Gastrocnemius medialis (tissue), 4 donors: ENCODE measurements around the gene MSLN. TPM values are rescaled to one million over a fixed set of nuclear protein-coding genes. Genes with fewer than 3 reads are reported as not detected.

Source experiments
- ATAC-seq, 2 donors: fragments of 150-250 bp; one replicate each; pipeline ENCODE4 v1.9.1; 2016
- DNase-seq, 2 donors: peaks; one replicate each; pipeline ENCODE4 v3.0.0-alpha.2; 2019
- H3K27ac ChIP-seq, 4 donors: fragments of 200-600 bp; sonication (generic); 1 replicate in 1 of 4; 2 replicates in 3 of 4; pipeline ENCODE4 v1.5.1; 2016 to 2018; ENCODE audit warnings: mild to moderate bottlenecking in 2 of 4, moderate library complexity in 1 of 4
- H3K27me3 ChIP-seq, 3 donors: fragments of 200-600 bp; sonication (generic) in 2 of 3; 1 replicate in 1 of 3; 2 replicates in 2 of 3; pipeline versions ENCODE4 v1.5.1 to v1.6.0; 2016 to 2019; ENCODE audit warnings: mild to moderate bottlenecking in 1 of 3, moderate library complexity in 1 of 3
- H3K36me3 ChIP-seq, 2 donors: fragments of 200-600 bp; sonication (generic) in 1 of 2; one replicate each; pipeline ENCODE4 v1.5.1; 2017 to 2018
- H3K4me1 ChIP-seq, 2 donors: fragments of 200-600 bp; sonication (generic) in 1 of 2; one replicate each; pipeline ENCODE4 v1.5.1; 2016 to 2017; ENCODE audit warnings: mild to moderate bottlenecking in 2 of 2
- H3K4me3 ChIP-seq, 4 donors: fragments of 200-600 bp; sonication (generic) in 3 of 4; 1 replicate in 1 of 4; 2 replicates in 3 of 4; pipeline ENCODE4 v1.5.1; 2016 to 2019; ENCODE audit warnings: mild to moderate bottlenecking in 2 of 4
- H3K9me3 ChIP-seq, 3 donors: fragments of 200-600 bp; sonication (generic) in 2 of 3; 1 replicate in 1 of 3; 2 replicates in 2 of 3; pipeline ENCODE4 v1.5.1; 2016 to 2019
- POLR2A ChIP-seq, 2 donors: fragments of 450-650 bp; IDR thresholded peaks; one replicate each; pipeline ENCODE4 v1.6.1; 2017; ENCODE audit warnings: antibody characterized with exemption in 2 of 2, mild to moderate bottlenecking in 2 of 2, moderate library complexity in 2 of 2
- in situ Hi-C, 4 donors: fragments of 200-750 bp; cut with MboI; loops; one replicate each; pipeline versions ENCODE4 v1.15.0 to v1.8.0; 2017; ENCODE audit warnings: low sequenced_read_pairs in 4 of 4
- intact Hi-C: fragments of 100-400 bp; cut with DNase I; formaldehyde crosslinking; loops from one replicate; pipeline ENCODE4 v1.15.1; 2023; ENCODE audit warnings: low total_unique reads
- total RNA-seq, 4 donors: library from RNA; depleted of rRNA; stranded (reverse); fragments of >200 nt; gene quantifications; one replicate each; pipeline versions ENCODE4 v1.1.0 to v1.2.3, GENCODE V29; 2016
- TF ChIP-seq, protein P1 (sequence below), 5 experiments: fragments of 450-650 bp in 3 of 5; fragments of 200-600 bp in 2 of 5; sonication (generic) in 2 of 5; IDR thresholded peaks in 4 of 5; conservative IDR thresholded peaks in 1 of 5; 1 replicate in 4 of 5; 2 replicates in 1 of 5; pipeline ENCODE4 v1.5.1; 2016 to 2019; ENCODE audit warnings: antibody characterized with exemption in 5 of 5, mild to moderate bottlenecking in 3 of 5, moderate library complexity in 3 of 5

MSLN gene
- total RNA-seq, 4 donors from 2014 or later, result not detected

DNA sequence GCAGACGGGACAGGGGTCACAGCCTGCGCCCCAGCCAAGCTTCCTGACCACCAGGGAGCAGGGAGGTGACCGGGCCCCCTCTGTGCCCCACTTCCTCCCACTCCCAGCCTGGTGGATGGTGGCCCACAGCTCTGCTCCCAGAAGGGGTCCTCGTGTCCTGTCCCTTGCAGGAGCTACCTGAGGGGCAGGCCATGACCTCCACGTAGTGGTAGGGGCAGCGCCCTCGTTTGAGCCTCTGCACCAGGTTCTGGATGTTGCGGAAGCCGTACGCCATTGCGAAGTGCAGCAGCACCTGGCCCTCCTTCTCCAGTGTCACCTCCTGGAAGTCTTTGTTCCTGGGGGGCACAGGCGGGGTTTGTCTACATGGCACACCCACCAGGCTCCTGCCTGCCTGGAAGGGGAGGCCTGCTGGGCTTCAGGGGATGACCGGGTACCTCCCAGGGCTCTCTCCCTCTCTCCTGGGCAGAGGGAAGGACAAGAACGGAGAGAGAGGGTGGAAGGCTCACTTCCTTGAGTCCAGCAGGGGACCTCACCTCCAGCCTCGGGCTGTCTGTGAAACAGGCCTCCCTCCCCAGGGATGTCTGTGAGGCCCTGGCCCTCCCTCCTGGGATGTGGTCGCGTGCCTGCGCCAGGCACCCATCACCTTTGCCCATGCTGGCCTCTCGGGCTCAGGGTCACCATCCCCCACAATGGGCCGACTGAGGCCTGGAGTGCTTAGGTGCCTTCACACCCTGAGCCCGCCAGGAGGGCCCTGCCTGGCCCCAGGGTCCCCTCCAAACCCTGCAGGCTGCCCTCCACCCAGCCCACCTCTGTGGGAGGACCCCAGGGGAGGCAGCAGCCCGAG lies 29.6 kb upstream of the MSLN start:
- no peak for DNase-seq
- Histone ChIP-seq H3K27ac (no peak overlapping the region), H3K9me3 (no peaks in the 10 kb centered on the region), H3K36me3 (peaks cover 0 to 46% of the 10 kb centered on the region in 2 donors), H3K27me3 (peaks cover 18 to 28% (median 25%) of the 10 kb centered on the region in 3 donors), H3K4me3 (no peak overlapping the region), H3K4me1 (peaks cover 6 to 11% of the 10 kb centered on the region in 2 donors)
- intact Hi-C loops (no loop called here), in situ Hi-C loops (no loop called here)
- no peak for TF ChIP-seq POLR2A (IDR thresholded peaks at IDR 0.05)
- TF ChIP-seq, protein P1, sequence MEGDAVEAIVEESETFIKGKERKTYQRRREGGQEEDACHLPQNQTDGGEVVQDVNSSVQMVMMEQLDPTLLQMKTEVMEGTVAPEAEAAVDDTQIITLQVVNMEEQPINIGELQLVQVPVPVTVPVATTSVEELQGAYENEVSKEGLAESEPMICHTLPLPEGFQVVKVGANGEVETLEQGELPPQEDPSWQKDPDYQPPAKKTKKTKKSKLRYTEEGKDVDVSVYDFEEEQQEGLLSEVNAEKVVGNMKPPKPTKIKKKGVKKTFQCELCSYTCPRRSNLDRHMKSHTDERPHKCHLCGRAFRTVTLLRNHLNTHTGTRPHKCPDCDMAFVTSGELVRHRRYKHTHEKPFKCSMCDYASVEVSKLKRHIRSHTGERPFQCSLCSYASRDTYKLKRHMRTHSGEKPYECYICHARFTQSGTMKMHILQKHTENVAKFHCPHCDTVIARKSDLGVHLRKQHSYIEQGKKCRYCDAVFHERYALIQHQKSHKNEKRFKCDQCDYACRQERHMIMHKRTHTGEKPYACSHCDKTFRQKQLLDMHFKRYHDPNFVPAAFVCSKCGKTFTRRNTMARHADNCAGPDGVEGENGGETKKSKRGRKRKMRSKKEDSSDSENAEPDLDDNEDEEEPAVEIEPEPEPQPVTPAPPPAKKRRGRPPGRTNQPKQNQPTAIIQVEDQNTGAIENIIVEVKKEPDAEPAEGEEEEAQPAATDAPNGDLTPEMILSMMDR (IDR thresholded peaks at IDR 0.05 in 4 of 5, conservative IDR thresholded peaks at IDR 0.05 in 1 of 5), result no peak
- ATAC-seq, result no peak

DNA sequence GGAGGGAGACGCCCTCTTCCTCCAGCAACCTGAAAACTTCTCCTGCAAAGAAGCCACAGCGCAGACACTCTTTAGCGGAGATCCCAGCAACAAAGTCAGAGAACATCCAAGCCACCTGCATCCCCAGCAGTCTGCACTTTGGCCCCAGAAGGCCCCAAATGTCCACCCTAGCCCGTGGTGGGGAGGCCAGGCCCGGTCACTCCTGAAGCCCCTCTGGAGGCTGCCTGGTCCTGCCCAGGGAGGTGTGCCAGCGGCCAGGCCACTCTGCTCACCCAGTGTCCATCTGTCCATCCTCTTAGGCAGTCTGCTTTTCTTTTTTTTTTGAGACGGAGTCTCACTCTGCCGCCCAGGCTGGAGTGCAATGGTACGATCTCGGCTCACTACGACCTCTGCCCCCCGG lies 28.2 kb upstream of the MSLN start:
- TF ChIP-seq POLR2A (IDR thresholded peaks at IDR 0.05), result no peak
- TF ChIP-seq, protein P1 (IDR thresholded peaks at IDR 0.05 in 4 of 5, conservative IDR thresholded peaks at IDR 0.05 in 1 of 5), result no peak
- ATAC-seq (no peak), DNase-seq (no peak)
- Histone ChIP-seq H3K4me3 (no peak overlapping the region), H3K36me3 (peaks cover 0 to 61% of the 10 kb centered on the region in 2 donors), H3K27me3 (peaks cover 8 to 16% (median 13%) of the 10 kb centered on the region in 3 donors), H3K4me1 (peaks cover 4 to 8% of the 10 kb centered on the region in 2 donors), H3K27ac (no peak overlapping the region), H3K9me3 (no peaks in the 10 kb centered on the region)
- intact Hi-C loops (no loop called here), in situ Hi-C loops (no loop called here)

DNA sequence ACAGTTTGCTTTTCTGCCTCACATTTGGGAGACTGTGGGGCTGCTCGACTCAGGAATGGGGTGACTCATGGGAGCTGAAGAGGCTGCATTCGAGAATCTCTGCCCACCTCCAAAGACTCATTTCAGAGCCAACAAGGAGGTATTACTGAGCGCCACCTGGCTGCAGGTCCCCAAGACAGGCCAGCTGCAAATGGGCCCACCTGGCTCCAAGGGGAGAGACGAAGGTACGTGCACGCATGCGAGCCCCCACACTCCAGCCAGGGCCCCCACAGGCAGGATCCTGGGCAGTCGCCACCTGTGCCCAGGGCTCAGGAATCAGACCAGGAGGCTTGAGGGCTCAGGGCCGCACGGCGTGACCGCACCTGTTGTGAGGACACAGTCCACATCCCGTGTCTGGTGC lies 27.6 kb upstream of the MSLN start:
- intact Hi-C loops, result no loop called here

DNA sequence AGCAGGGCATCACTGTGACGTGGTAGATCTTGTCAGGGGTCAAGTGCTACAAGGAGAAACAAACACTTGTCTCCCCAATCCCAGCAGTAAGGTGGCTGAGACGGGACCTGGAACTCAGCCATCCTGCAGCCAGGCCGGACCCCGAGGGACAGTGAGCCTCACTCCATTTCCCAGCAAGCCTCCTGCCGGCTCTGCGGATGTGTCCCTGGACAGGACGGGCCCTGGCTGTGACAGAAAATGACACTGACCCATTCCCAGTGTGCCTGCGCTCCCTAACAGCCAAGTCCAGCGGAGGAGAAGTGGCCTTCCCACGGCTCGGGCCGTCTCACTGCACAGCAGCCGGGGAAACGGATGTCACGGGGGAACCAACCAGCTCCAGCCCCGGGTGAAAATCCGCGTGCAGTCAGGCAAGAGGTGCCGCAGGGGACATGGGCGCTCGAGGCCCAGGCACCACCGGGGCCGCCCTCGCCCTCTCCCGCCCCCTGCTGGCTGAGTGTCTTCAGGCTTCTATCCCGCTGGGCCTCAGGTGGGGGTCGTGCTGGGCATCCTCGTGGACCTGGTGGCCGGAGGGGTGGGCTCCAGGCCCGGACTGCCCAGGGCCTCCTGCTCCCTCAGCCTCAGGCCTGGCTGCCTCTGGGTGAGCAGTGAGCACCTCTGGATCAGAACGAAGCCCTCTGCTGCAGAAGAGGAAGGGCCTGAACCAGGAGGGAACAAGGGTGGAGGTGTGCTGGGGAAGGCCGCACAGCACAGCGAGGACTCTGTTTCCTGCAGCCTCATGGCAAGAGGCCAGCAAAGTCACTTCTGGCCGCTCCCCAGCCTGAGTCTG lies 26.9 kb upstream of the MSLN start:
- Histone ChIP-seq H3K4me1 (peaks cover 0 to 1% of the 10 kb centered on the region in 2 donors), H3K27ac (no peak overlapping the region), H3K36me3 (peaks cover 0 to 68% of the 10 kb centered on the region in 2 donors), H3K4me3 (no peak overlapping the region), H3K27me3 (peaks cover under 1 to 5% (median 2%) of the 10 kb centered on the region in 3 donors), H3K9me3 (no peaks in the 10 kb centered on the region)
- TF ChIP-seq POLR2A (IDR thresholded peaks at IDR 0.05), result no peak
- TF ChIP-seq, protein P1 (IDR thresholded peaks at IDR 0.05 in 4 of 5, conservative IDR thresholded peaks at IDR 0.05 in 1 of 5), result no peak
- DNase-seq (no peak), ATAC-seq (no peak)
- in situ Hi-C loops (no loop called here), intact Hi-C loops (no loop called here)

More for the DNA sequence above, 27.6 kb upstream of the MSLN start:
- Histone ChIP-seq H3K36me3 (peaks cover 0 to 67% of the 10 kb centered on the region in 2 donors), H3K4me1 (peaks cover 0 to 3% of the 10 kb centered on the region in 2 donors), H3K27me3 (peaks cover 3 to 10% (median 7%) of the 10 kb centered on the region in 3 donors), H3K9me3 (no peaks in the 10 kb centered on the region), H3K4me3 (no peak overlapping the region), H3K27ac (no peak overlapping the region)
- in situ Hi-C loops, result no loop called here
- TF ChIP-seq POLR2A (IDR thresholded peaks at IDR 0.05), result no peak
- TF ChIP-seq, protein P1 (IDR thresholded peaks at IDR 0.05 in 4 of 5, conservative IDR thresholded peaks at IDR 0.05 in 1 of 5), result no peak
- ATAC-seq (no peak), DNase-seq (no peak)
